ENCODE measurements around the gene GRB10. TPM values are rescaled to one million over a fixed set of nuclear protein-coding genes. Genes with fewer than 3 reads are reported as not detected.

Gene GRB10
- total RNA-seq, 4 donors from 2014 or later, result 3.5 to 35.1 (median 9.2) TPM

DNA sequence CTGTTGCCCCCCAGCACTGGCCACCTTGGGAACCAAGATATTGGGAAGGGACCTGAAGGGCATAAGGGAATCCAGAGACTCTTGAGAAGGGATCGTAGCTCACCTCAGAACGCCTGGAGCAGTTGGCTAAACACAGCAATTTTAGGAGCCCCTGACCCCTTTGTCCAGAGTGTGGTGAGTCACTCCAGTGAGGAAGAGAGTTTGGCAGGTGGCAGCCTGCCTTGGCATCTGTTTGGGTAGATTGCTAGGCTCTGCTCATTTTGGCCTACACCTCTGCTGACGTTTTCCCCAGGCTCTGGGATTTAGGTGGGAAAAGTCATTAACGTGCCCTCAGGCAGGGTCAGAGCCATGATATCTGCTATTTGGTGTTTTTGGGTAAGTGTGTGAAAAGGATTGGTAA is 100.6 kb downstream of the GRB10 start:
- no peak overlapping the region for H3K27ac ChIP-seq
- H3K9me3 ChIP-seq, result no peaks in the 10 kb centered on the region
- intact Hi-C loops (cut with DNase I), result no loop called here

DNA sequence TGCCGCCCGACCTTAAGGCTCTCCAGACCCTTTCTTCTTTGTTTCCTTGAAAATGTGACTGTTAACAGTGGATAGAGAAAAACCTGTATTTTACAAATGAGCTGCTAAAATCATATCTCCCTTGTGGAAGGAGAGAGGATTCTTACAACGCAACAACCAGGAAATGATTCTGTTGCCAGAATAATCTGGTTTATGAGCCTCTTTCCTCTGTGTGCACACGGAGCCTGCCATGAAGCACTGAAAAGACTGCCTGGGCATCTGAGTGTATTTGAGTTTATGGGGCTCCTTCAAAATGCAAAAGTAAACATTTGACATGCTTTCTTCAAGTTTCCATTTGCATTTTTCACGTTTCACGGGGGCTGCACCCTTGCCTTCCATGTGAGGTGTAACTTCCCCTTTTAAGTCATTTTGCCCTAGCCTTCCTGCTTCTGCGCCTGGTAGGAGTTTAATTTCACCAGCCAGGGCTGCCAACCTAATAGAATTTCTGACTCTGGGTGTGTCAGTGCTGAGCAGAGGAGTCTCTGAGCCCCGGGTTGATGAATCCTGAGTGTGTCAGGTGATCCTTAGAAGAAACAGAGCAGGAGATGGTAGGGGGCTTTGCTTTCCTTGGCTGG is 101.2 kb downstream of the GRB10 start:
- DNase-seq, result no peak
- WGBS, 2 donors, result 47 to 49% methylated on average over 7 to 8 of the region's 8 CpGs
- intact Hi-C loops (cut with DNase I), result no loop called here

More for the DNA sequence above, 100.6 kb downstream of the GRB10 start:
- H3K4me3 ChIP-seq, result no peak overlapping the region
- peaks cover 0 to 50% (median 27%) of the 10 kb centered on the region in 3 donors for H3K4me1 ChIP-seq
- DNase-seq, result no peak
- H3K36me3 ChIP-seq, result peaks cover 0 to 1% (median 0%) of the 10 kb centered on the region in 3 donors
- no peaks in the 10 kb centered on the region for H3K27me3 ChIP-seq
- TF ChIP-seq POLR2A (IDR thresholded peaks at IDR 0.05), result no peak
- TF ChIP-seq, protein P1, sequence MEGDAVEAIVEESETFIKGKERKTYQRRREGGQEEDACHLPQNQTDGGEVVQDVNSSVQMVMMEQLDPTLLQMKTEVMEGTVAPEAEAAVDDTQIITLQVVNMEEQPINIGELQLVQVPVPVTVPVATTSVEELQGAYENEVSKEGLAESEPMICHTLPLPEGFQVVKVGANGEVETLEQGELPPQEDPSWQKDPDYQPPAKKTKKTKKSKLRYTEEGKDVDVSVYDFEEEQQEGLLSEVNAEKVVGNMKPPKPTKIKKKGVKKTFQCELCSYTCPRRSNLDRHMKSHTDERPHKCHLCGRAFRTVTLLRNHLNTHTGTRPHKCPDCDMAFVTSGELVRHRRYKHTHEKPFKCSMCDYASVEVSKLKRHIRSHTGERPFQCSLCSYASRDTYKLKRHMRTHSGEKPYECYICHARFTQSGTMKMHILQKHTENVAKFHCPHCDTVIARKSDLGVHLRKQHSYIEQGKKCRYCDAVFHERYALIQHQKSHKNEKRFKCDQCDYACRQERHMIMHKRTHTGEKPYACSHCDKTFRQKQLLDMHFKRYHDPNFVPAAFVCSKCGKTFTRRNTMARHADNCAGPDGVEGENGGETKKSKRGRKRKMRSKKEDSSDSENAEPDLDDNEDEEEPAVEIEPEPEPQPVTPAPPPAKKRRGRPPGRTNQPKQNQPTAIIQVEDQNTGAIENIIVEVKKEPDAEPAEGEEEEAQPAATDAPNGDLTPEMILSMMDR (IDR thresholded peaks at IDR 0.05), result no peak
- WGBS, 2 donors, result 22 to 30% methylated on average over 2 to 4 of the region's 4 CpGs

DNA sequence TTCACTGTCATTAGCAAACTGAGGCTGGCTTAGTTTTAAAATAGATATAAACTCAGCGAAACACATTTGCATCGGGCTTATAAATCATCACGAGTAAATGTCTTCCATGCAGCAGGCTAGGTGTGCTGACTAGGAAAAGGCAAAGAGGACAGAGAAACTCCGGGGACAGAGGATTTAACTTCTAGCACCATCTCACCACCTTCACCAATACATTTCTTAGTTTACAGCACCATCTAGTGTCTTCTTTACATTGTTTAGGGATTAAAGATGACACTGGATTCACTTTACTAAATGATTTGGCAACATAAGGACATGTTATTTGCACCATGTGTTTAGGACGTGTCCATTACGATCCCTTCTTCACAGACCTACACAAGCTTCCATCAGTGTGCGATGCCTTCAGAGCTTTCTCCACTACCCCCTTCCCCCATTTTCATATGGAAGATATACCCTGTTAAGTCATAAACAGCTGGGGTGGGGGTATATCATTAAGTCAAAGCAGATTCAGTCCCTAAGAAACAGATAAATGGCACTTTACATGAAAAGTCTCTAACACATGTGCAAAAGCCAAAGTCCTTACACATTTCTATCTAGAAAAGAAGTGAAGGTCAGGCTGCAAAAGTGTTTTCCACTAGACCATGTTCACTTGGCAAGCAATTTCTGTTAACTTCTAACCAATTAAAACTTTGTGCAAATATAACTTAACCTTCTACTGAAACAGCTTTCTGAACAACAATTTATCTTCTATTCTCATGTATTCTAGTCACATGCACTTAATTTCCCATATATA is 103.3 kb downstream of the GRB10 start:
- 45 to 52% methylated on average over 7 of the region's 7 CpGs for WGBS, 2 donors
- no peak for TF ChIP-seq POLR2A (IDR thresholded peaks at IDR 0.05)
- TF ChIP-seq, protein P1 (IDR thresholded peaks at IDR 0.05), result peak in 4 of 6 experiments; percentile 9 to 46 (median 20)
- Histone ChIP-seq H3K27me3 (no peaks in the 10 kb centered on the region), H3K4me1 (peaks cover 0 to 44% (median 18%) of the 10 kb centered on the region in 3 donors), H3K36me3 (peaks cover 0 to 2% (median 0%) of the 10 kb centered on the region in 3 donors), H3K27ac (no peak overlapping the region), H3K9me3 (no peaks in the 10 kb centered on the region), H3K4me3 (no peak overlapping the region)
- DNase-seq, result no peak
- intact Hi-C loops (cut with DNase I), result loop anchor here (5.0 kb wide), 1 partner anchor 212 kb away; no protein-coding TSS in a partner anchor

More for the DNA sequence above, 101.2 kb downstream of the GRB10 start:
- Histone ChIP-seq H3K27me3 (no peaks in the 10 kb centered on the region), H3K36me3 (no peaks in the 10 kb centered on the region), H3K9me3 (no peaks in the 10 kb centered on the region), H3K4me3 (no peak overlapping the region), H3K4me1 (peaks cover 0 to 54% (median 27%) of the 10 kb centered on the region in 3 donors), H3K27ac (no peak overlapping the region)
- TF ChIP-seq, protein P1 (IDR thresholded peaks at IDR 0.05), result no peak
- TF ChIP-seq POLR2A (IDR thresholded peaks at IDR 0.05), result no peak

DNA sequence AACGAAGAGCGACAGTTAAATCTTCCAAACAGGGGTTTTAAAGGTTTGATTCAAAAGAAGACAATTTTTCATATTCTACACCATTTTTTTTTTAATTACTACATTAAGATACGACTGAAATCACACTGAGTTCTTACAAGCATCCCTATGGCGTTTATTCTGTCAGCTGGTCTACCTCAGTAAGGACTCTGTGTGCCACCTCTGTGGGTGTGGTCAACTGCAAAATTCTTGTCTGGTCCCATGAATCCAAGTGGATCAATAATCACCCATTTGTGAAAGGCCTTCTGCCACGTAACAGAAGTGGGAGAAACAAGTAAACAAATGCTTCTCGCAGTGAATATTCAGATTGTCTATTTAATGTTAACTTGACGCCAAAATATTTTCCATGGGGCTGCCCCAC is 104.1 kb downstream of the GRB10 start:
- H3K27me3 ChIP-seq, result no peaks in the 10 kb centered on the region
- H3K4me1 ChIP-seq, result peaks cover 0 to 42% (median 18%) of the 10 kb centered on the region in 3 donors
- DNase-seq, result no peak
- TF ChIP-seq, protein P1 (IDR thresholded peaks at IDR 0.05), result no peak
- TF ChIP-seq POLR2A (IDR thresholded peaks at IDR 0.05), result no peak
- peaks cover 0 to 10% (median 0%) of the 10 kb centered on the region in 3 donors for H3K36me3 ChIP-seq
- H3K27ac ChIP-seq, result no peak overlapping the region
- no peak overlapping the region for H3K4me3 ChIP-seq
- WGBS, 2 donors, result 84 to 85% methylated on average over 7 of the region's 7 CpGs
- intact Hi-C loops (cut with DNase I), result loop anchor here (5.0 kb wide), 1 partner anchor 211 kb away; no protein-coding TSS in a partner anchor
- H3K9me3 ChIP-seq, result no peaks in the 10 kb centered on the region

DNA sequence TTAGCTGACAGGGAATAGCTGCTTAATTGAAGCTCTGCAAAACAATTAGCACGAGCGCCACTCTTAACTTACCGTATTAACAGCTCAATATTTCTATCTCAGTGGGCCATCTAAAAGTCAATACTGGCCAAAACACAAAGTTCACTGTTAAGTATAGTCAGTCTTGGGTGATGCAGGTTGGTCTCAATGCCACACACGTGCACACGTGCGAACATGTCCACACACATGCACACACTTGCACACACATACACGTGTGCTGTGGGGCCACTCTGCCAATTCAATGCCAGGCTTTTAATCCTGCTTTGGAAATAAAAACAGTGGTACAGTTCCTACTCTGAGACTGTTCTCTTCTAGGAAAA is 105.1 kb downstream of the GRB10 start:
- Histone ChIP-seq H3K27ac (no peak overlapping the region), H3K27me3 (no peaks in the 10 kb centered on the region), H3K4me1 (peaks cover 0 to 42% (median 18%) of the 10 kb centered on the region in 3 donors), H3K9me3 (no peaks in the 10 kb centered on the region), H3K4me3 (no peak overlapping the region), H3K36me3 (peaks cover 0 to 20% (median 0%) of the 10 kb centered on the region in 3 donors)
- 50 to 56% methylated on average over 7 of the region's 7 CpGs for WGBS, 2 donors
- no peak for DNase-seq
- no peak for TF ChIP-seq POLR2A (IDR thresholded peaks at IDR 0.05)
- TF ChIP-seq, protein P1 (IDR thresholded peaks at IDR 0.05), result no peak
- intact Hi-C loops (cut with DNase I), result loop anchor here (5.0 kb wide), 1 partner anchor 210 kb away; no protein-coding TSS in a partner anchor
